GM18868 (cell line): ENCODE results near the gene PNPLA1.

ENCODE experiments used
- ATAC-seq: cut with Tn5 transposase; IDR thresholded peaks from one replicate; pipeline ENCODE4 v1.9.1; 2021; ENCODE audit warnings: mild to moderate bottlenecking, moderate library complexity; ENCODE audit not compliant: unreplicated experiment

PNPLA1 gene

DNA sequence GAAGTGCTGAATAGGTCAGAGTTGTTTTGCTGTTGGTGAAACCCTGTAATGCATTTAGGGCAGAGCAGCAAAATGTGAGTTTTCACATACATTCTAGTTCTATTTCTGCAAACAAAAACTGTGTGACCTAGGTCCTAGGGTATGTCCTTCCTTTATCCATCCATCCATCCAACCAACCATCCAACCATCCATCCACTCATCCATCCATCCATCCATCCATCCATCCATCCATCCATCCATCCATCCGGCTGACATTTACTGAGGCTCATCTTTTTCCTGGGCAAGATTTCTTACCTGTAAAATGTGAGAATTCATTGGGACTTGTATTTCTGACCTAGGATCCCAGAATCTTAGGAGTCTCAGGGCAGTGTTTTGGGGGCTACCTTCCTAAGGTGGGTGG lies 14.5 kb downstream of the PNPLA1 start:
- no peak for ATAC-seq

- no peak for ATAC-seq
These were observed 15.4 kb downstream of the PNPLA1 start for GRCh38 chr6:36285187-36285671.

DNA sequence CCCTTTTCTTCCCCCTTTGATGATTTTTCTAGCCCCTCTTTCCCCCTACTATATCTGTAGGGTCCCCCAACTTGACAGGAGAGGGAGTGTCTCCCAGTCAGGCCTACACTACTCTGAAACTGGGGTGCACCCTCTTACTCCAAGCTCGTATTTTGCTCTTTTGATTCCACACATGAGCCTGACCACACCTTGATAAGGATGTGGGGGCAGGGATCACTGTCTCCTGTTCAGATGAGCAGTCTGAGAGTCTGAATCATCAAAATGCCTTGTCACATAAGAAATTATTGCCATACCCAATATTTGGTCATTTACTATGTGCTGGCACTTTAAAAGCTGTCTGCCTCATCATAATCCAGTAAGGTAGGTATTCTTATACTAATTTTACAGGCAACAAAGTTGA lies 15.9 kb downstream of the PNPLA1 start:
- no peak for ATAC-seq

DNA sequence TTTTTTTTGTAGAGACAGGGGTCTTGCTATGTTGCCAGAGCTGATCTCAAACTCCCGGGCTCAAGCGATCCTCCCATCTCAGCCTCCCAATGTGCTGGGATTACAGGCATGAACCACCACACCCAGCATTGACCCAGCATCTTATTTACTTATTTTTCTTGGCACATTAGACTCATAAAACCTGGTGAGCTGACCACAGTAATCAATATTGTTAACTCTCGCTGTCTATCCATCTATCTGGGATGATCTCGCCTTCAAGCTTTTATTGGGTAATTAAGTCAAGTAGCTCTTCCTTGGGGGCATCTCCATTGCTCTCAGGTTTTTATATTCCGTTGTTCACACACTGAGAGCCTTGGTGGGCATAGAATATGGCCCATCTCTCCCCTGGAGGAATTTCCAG lies 17.0 kb downstream of the PNPLA1 start:
- ATAC-seq, result no peak

DNA sequence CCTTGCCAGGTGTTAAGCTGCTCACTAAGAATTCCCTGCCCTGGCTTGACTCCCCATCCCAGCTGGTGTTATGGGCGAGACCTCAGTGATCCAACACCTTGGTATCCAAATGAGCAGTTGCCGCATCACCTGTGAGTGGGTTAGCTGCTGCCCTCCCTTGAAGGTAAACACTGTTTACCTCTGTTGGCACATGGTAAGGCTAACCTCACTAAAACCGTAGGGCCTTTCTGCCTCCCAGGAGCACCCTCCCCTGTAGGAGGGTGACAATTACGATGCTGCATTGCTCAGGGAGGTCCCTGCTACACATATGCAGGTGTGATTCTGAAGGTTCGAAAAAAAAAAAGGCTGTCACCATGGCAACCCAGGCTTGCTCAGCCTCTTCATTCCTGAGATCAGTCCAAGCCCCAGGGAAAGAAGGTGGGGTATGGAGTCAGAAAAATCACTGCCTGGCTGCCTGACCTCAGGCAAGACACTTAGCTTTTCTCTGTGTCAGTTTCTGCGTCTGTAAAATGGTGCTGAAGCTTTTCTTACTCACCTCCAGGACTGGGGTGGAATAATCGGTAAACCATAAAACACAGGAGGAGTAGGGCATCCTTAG lies 19.5 kb downstream of the PNPLA1 start:
- ATAC-seq, result no peak

DNA sequence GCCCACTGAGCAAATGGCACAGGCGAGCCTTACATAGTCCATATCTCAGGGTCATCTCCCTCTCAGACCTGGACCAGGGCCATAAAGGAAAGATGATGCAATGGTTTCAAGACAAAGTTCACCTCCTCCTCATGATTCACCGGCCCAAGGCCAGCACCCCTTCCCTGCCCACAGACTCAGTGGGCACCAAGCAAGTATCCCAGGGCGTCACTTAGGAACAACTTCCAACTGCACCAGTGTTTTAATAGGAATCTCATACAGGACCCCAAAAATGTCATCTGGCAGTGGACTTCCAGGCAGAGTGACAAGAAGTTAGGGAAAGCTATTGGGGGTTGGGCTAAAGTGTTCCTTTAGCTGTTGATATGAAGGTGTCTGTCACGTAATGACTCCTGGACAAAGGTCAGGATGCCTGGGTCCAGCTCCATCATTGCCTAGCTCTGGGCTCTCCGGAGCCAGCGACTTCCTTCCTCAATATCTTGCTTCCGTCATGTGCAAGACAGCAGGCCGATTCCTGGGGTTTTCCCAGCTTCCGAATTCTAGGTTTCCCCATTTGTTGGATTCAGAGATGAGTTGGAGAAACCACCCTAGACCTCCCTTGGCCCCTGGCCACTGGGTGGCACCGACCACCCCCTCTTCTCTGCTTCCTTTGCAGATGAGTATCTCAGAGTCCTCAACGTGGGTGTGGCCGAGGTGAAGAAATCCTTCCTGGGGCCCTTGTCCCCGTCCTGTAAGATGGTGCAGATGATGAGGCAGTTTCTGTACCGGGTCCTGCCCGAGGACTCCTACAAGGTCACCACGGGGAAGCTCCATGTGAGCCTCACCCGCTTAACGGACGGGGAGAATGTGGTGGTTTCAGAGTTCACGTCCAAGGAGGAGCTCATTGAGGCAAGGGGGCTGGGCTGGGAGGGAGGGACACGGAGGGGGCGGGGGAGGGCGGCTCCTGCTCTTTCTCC lies 21.1 kb downstream of the PNPLA1 start:
- no peak for ATAC-seq

- no peak for ATAC-seq
These were observed 22.3 kb downstream of the PNPLA1 start for GRCh38 chr6:36292170-36292569.

DNA sequence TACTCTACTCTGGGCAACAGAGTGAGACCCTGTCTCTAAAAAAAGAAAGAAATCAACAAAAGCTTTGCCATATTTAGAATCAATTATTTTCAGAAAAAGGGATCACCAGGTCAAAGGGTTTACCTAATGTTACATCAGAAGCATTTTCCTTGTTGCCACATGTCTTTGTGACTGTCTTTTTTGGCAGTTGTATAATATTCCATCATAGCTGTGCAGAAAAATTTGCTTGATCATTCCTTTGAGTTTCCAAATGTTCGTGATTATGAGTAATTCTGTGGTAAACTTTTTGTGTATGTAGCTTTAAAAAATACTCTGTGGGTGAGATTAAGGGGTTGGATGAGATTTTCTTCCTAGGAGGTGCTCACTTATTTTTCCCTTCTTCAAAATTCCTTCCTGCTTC lies 26.4 kb downstream of the PNPLA1 start:
- ATAC-seq, result no peak

DNA sequence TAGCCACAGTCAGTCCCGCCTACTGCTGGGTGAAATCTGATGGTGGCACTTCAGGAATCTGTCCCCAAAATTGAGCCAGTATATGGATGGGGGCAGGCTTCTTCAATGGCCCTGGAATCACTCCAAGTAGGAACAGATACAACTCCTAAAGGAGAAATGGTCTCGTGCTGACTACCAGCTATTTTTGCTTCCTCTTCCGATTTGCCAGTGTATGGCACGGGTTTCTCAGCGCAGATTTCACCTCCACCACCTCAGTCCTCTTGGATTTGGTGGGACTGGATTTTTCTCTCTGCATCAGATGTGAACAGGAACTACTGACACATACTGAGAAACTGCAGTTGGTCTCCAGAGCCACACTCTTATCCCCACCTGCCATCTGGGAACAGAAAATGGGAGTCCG lies 27.2 kb downstream of the PNPLA1 start:
- ATAC-seq, result no peak

DNA sequence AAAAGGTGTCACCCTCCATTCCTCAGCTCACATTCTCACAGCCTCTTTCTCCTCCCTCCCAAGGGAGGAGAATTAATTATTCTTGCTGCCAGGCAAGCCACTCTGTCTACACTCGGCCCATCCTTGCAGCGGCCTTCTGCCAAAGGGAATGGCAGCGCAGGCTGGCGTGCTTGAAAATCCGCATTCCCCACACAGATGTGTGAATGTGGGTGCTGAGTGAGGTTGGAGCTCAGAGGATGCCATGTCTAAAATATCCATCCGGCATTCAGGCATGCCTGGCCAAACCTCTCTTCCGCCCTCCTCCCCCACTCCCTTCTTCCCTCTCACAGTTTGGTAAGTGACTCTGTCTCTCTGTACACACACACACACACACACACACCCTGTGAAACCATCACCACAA lies 27.7 kb downstream of the PNPLA1 start:
- ATAC-seq, result no peak

- no peak for ATAC-seq
These were observed 28.2 kb downstream of the PNPLA1 start for GRCh38 chr6:36298027-36298426.

DNA sequence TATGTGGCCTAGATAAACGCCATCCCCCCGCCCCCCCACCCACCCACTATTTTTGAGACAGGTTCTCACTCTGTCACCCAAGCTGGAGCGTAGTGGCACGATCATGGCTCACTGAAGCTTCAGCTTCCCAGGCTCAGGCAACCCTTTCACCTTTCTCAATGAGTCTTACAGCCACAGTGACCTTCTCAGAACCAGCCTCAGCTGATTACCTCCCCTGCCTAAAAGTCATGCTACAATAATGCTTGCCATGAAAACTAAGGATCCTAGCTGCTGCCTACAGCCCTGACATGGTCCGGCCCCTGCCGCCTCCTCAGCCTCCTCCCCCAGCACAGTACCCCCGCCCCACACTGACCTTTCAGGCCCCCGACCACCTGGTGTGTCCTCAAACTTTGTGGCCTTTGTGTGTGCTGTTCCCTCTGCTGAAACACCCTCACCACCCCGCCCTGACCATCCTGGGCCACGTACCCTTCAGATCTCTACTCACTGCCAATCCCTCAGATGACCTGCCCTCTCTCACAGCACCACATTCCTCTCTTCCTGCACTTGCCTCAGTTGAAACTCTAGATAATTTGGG lies 31.3 kb downstream of the PNPLA1 start:
- no peak for ATAC-seq

- no peak for ATAC-seq
These were observed 31.9 kb downstream of the PNPLA1 start for GRCh38 chr6:36301781-36302180.

DNA sequence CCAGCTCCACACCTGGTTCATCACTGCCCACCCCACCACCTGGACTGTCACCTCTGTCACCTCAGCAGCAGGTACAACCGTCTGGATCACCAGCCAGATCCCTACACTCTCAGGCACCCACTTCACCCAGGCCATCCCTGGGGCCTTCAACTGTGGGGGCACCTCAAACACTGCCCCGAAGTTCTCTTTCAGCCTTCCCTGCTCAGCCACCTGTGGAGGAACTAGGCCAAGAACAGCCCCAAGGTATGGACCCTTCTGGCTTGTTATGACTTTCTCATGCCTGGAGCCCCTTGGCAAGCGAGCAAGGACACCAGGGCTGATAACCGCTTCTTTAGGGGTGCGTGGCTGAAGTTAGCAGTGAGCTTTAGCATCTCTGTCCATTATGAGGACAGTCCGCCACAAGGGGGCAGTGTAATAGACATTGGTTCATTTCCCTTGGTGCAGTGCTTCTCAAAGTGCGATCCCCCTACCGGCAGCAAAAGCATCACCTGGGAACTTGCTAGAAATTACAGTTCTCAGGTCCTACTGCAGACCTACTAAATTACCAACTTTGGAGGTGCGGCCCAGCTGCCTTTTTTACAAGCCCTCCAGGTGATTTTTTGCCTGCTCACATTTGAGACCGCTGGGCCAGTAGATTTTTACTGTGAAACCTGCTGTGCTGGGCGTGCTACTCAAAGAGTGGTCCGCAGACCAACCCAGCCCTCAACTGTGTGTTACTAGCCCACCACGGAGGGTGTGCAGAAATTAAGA lies 32.5 kb downstream of the PNPLA1 start:
- peak; percentile 69 for ATAC-seq

DNA sequence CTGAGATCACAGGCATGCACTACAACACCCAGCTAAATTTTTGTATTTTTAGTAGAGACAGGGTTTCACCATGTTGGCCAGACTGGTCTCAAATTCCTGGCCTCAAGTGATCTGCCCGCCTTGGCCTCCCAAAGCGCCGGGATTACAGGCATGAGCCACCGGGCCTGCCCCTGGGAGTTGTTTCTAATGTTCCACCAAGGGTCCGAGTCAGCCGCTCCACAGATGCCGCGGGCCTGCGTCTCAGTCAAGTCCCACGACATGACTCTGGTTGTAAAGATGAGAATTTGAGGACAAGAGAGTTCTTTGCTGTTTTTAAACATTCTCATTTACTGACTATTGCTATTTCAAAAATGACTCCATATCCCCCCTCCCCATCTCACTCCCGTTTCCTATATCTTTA lies 36.0 kb downstream of the PNPLA1 start:
- no peak for ATAC-seq

DNA sequence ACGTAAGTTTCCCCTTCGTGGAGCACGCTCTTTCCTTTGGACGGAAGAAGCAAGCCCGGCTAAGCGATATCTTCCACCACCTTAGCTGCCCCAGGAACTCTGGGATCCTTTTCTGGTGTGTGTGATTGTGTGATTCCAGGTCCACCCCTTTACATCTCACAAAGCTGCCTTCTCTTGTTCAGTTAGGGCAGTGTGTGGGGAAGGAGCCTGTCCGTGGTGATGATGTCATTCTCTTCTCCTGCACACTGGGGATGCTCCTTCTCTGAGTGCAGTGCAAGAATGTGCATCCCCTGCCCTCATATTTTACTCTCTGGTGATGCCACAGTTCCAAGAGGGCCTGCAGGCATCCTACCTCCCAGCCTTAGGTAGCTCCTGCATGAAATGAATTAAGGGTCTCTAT lies 36.5 kb downstream of the PNPLA1 start:
- no peak for ATAC-seq

GRCh38 chr6:36308514-36308913 lies 38.7 kb downstream of the PNPLA1 start:
- no peak for ATAC-seq

GRCh38 chr6:36309203-36309602 lies 39.3 kb downstream of the PNPLA1 start:
- ATAC-seq, result no peak

DNA sequence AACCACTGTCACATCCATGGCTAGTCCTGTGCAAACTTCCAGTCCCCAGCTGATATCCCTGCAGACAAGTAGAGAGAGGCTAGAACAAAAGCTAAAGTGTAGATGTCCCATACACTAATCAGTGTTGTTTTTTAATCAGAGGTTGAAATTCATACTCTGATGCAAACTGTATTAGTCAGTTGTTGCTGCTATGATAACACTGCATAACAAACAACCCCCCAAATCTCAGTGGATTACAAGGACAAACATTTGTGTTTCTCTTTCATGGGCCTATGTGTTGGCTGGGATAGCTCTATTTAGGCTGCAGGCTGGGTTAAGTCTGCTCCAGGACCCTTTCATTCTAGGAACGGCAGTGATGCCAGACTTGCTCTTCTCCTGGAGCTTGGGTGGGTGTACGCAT lies 40.0 kb downstream of the PNPLA1 start:
- no peak for ATAC-seq

GRCh38 chr6:36312854-36313648 lies 43.2 kb downstream of the PNPLA1 start:
- ATAC-seq, result peak; percentile 69

DNA sequence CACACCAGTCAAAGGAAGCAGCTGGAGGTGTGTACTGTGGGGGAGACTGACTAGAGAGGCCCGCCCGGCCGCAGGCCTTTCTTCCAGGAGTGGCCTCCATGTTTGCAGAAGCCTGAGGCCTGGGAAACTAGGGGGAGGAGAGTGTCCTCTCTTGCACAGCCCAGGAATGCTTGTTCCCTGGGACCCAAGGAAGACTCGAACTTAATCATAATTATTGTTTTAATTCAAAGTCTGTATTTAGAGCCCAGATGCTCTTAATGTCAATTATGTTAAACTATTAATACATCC lies 43.7 kb downstream of the PNPLA1 start:
- ATAC-seq, result no peak
